IMR-90 (cell line): ENCODE results near the gene SUGCT. TPM values are rescaled to one million over a fixed set of nuclear protein-coding genes. Genes with fewer than 3 reads are reported as not detected.

Experiments used
- ATAC-seq: fragments of 200-7000 bp; cut with Tn5 transposase; 2 replicates; pipeline ENCODE4 v1.9.1; 2020; ENCODE audit warnings: low read depth, mild to moderate bottlenecking, moderate library complexity
- BruUV-seq: library from RNA; stranded (reverse); fragments of 400-500 nt; replicated peaks from 2 replicates; lab custom pipeline; 2021; lab: Mats Ljungman, UMichigan
- CTCF ChIA-PET: fragments of 300-600 bp; formaldehyde crosslinking; extraction: SDS; loops from one replicate; lab custom pipeline; 2021; ENCODE audit warnings: antibody characterized with exemption; lab: Yijun Ruan, JAX
- POLR2A ChIA-PET: fragments of 300-600 bp; sonication (Branson Sonifier 250); formaldehyde crosslinking; loops from one replicate; lab custom pipeline; 2022; ENCODE audit warnings: antibody characterized with exemption; ENCODE audit not compliant: unreplicated experiment; lab: Charles Lee
- DNase-seq: peaks from one replicate; pipeline ENCODE4 v3.0.0; 2013
- H2AFZ ChIP-seq: replicated peaks from 2 replicates; pipeline ENCODE3; 2013; ENCODE audit warnings: low read length, mild to moderate bottlenecking; ENCODE audit not compliant: poor library complexity
- H2AK5ac ChIP-seq: 2 replicates; pipeline ENCODE4 v1.6.1; 2013; ENCODE audit warnings: low read depth, low read length, inconsistent platforms
- H2AK9ac ChIP-seq: replicated peaks from 2 replicates; pipeline ENCODE3; 2013; ENCODE audit warnings: mild to moderate bottlenecking, low read depth, low read length, moderate library complexity; ENCODE audit not compliant: poor library complexity
- H2BK120ac ChIP-seq: 2 replicates; pipeline ENCODE4 v1.6.1; 2013; ENCODE audit warnings: low read depth, low read length, inconsistent platforms
- H2BK15ac ChIP-seq: 3 replicates; pipeline ENCODE4 v1.6.1; 2013; ENCODE audit warnings: low read depth, low read length, inconsistent platforms
- H2BK20ac ChIP-seq: 2 replicates; pipeline ENCODE4 v1.6.1; 2013; ENCODE audit warnings: low read depth, mild to moderate bottlenecking, inconsistent platforms, low read length, moderate library complexity
- H2BK5ac ChIP-seq: 2 replicates; pipeline ENCODE4 v1.6.1; 2013; ENCODE audit warnings: mild to moderate bottlenecking, low read depth, low read length, inconsistent platforms; ENCODE audit not compliant: poor library complexity, severe bottlenecking
- H3K14ac ChIP-seq: replicated peaks from 2 replicates; pipeline ENCODE4 v1.6.1; 2013; ENCODE audit warnings: low read depth, low read length, inconsistent platforms
- H3K18ac ChIP-seq: 2 replicates; pipeline ENCODE4 v1.6.1; 2013; ENCODE audit warnings: low read depth, low read length, control low read depth
- H3K23ac ChIP-seq: 2 replicates; pipeline ENCODE4 v1.6.1; 2013; ENCODE audit warnings: low read depth, low read length, inconsistent platforms
- H3K27ac ChIP-seq: 2 replicates; pipeline ENCODE4 v1.5.1; 2013; ENCODE audit warnings: mild to moderate bottlenecking, control low read depth, low read length; ENCODE audit not compliant: insufficient read depth
- H3K27me3 ChIP-seq: 2 replicates; pipeline ENCODE4 v1.6.1; 2013; ENCODE audit warnings: low read length; ENCODE audit not compliant: control insufficient read depth, insufficient read depth
- H3K36me3 ChIP-seq: 2 replicates; pipeline ENCODE4 v1.6.1; 2013; ENCODE audit warnings: low read length, mixed read lengths; ENCODE audit not compliant: control insufficient read depth, insufficient read depth
- H3K4ac ChIP-seq: 2 replicates; pipeline ENCODE4 v1.6.1; 2013; ENCODE audit warnings: low read depth, low read length, inconsistent platforms
- H3K4me1 ChIP-seq: 2 replicates; pipeline ENCODE4 v1.6.1; 2013; ENCODE audit warnings: low read length, mixed read lengths; ENCODE audit not compliant: control insufficient read depth, insufficient read depth
- H3K4me2 ChIP-seq: 2 replicates; pipeline ENCODE4 v1.6.1; 2013; ENCODE audit warnings: low read depth, mild to moderate bottlenecking, control low read depth, low read length, moderate library complexity
- H3K4me3 ChIP-seq: 2 replicates; pipeline ENCODE4 v1.5.1; 2013; ENCODE audit warnings: low read depth, mild to moderate bottlenecking, control low read depth, low read length, moderate library complexity; ENCODE audit not compliant: insufficient read depth
- H3K56ac ChIP-seq: 2 replicates; pipeline ENCODE4 v1.6.1; 2013; ENCODE audit warnings: low read length, inconsistent platforms; ENCODE audit not compliant: insufficient read depth; ENCODE audit errors: extremely low read depth
- H3K79me1 ChIP-seq, 2 experiments: 2 replicates each; pipeline ENCODE4 v1.6.1; 2013; ENCODE audit warnings: low read length in 2 of 2, inconsistent platforms in 1 of 2, low read depth in 1 of 2
- H3K9ac ChIP-seq: 2 replicates; pipeline ENCODE4 v1.6.1; 2013; ENCODE audit warnings: low read depth, low read length, control low read depth
- H3K9me1 ChIP-seq: 2 replicates; pipeline ENCODE4 v1.6.1; 2013; ENCODE audit warnings: low read length, inconsistent platforms; ENCODE audit not compliant: insufficient read depth
- H3K9me3 ChIP-seq: 2 replicates; pipeline ENCODE4 v1.6.1; 2013; ENCODE audit warnings: low read length; ENCODE audit not compliant: control insufficient read depth, insufficient read depth
- H4K20me1 ChIP-seq: 2 replicates; pipeline ENCODE4 v1.6.1; 2013; ENCODE audit warnings: low read length, inconsistent platforms; ENCODE audit not compliant: insufficient read depth
- H4K5ac ChIP-seq: 2 replicates; pipeline ENCODE4 v1.6.1; 2013; ENCODE audit warnings: mild to moderate bottlenecking, low read depth, low read length, control low read depth
- H4K8ac ChIP-seq, 2 experiments: 2 replicates each; pipeline ENCODE4 v1.6.1; 2013; ENCODE audit warnings: low read depth in 2 of 2, low read length in 2 of 2, control low read depth in 1 of 2, inconsistent platforms in 1 of 2
- H4K91ac ChIP-seq: 2 replicates; pipeline ENCODE4 v1.6.1; 2013; ENCODE audit warnings: low read depth, low read length, inconsistent platforms; ENCODE audit not compliant: insufficient read depth
- CEBPB ChIP-seq: IDR thresholded peaks from 2 replicates; pipeline ENCODE4 v1.6.1; 2012; ENCODE audit warnings: low read depth, low read length, improper control_type of control experiment
- CHD1 ChIP-seq: IDR thresholded peaks from 2 replicates; pipeline ENCODE4 v1.6.1; 2012; ENCODE audit warnings: low read depth, low read length, improper control_type of control experiment
- ELK1 ChIP-seq: fragments of 150-350 bp; IDR thresholded peaks from 2 replicates; pipeline ENCODE4 v1.6.1; 2016; ENCODE audit warnings: low read depth, mild to moderate bottlenecking, low read length, moderate library complexity, borderline replicate concordance
- NFE2L2 ChIP-seq: fragments of 150-350 bp; IDR thresholded peaks from 2 replicates; pipeline ENCODE4 v1.6.1; 2016; ENCODE audit warnings: low read depth, mild to moderate bottlenecking, low read length
- POLR2A ChIP-seq: IDR thresholded peaks from 2 replicates; pipeline ENCODE4 v1.6.1; 2012; ENCODE audit warnings: mild to moderate bottlenecking, low read depth, low read length
- RAD21 ChIP-seq: IDR thresholded peaks from 2 replicates; pipeline ENCODE4 v1.6.1; 2012; ENCODE audit warnings: low read length, improper control_type of control experiment
- RCOR1 ChIP-seq: IDR thresholded peaks from 2 replicates; pipeline ENCODE4 v1.6.1; 2012; ENCODE audit warnings: mild to moderate bottlenecking, low read length, improper control_type of control experiment; ENCODE audit not compliant: insufficient replicate concordance
- WGBS, 2 experiments: methylation state at CpG; one replicate each; pipeline versions ENCODE4 v1.1.5 to v1.1.7; 2013; ENCODE audit warnings: missing lambda C conversion rate in 2 of 2; ENCODE audit not compliant: insufficient read length in 1 of 2; ENCODE audit errors: extremely low coverage in 2 of 2; 5-methylcytosine and 5-hydroxymethylcytosine counted together
- dilution Hi-C: fragments of 300-500 bp; cut with HindIII; formaldehyde crosslinking; loops from one replicate; pipeline ENCODE4 v1.14.3; 2018; ENCODE audit warnings: low sequenced_read_pairs; ENCODE audit not compliant: unreplicated experiment
- in situ Hi-C: fragments of 300-500 bp; cut with MboI; formaldehyde crosslinking; loops from 3 replicates; pipeline ENCODE4 v1.14.3; 2019; ENCODE audit warnings: low sequenced_read_pairs, inconsistent platforms, mixed read lengths
- intact Hi-C: fragments of 100-400 bp; cut with micrococcal nuclease; formaldehyde crosslinking; loops from 2 replicates; pipeline ENCODE4 v1.10.0; 2022
- polyA plus RNA-seq, 3 experiments: library from polyadenylated mRNA; depleted of rRNA; stranded (reverse); fragments of >200 nt; gene quantifications; 2 replicates each; pipeline ENCODE4 v1.2.3, GENCODE V29; 2012; ENCODE audit warnings: low replicate concordance in 1 of 3
- total RNA-seq: library from RNA; depleted of rRNA; stranded (reverse); fragments of >200 nt; gene quantifications from 2 replicates; pipeline ENCODE4 v1.2.3, GENCODE V29; 2012
- TF ChIP-seq, protein P1 (sequence below): fragments of 150-350 bp; IDR thresholded peaks from 2 replicates; pipeline ENCODE4 v1.6.1; 2017; ENCODE audit warnings: mild to moderate bottlenecking, antibody characterized with exemption, low read length, low read depth

SUGCT gene
- total and polyA plus RNA-seq, 2 of the 4 experiments (the other 2 are of a cell fraction): 5.9 to 8.3 TPM

GRCh38 chr7:40706829-40707228 lies 572.0 kb downstream of the SUGCT start:
- H3K27ac ChIP-seq: no peak overlapping the region
- H3K27me3 ChIP-seq: no peaks in the 10 kb centered on the region
- ChIA-PET CTCF (interaction anchor here (0.6 to 1.0 kb wide), 4 partner anchors 9 to 1979 kb away, joined by 3 to 5 read pairs (median 4); no protein-coding TSS in a partner anchor), POLR2A (no interaction called here)
- no peak overlapping the region for H3K56ac ChIP-seq
- H3K4me1 ChIP-seq: no peaks in the 10 kb centered on the region
- no peak overlapping the region for H2BK15ac ChIP-seq
- DNase-seq (no peak), ATAC-seq (no peak)
- no peak overlapping the region for H2BK120ac ChIP-seq
- no peak overlapping the region for H3K4me3 ChIP-seq
- H3K9me1 ChIP-seq: no peaks in the 10 kb centered on the region; the same call in 1 of the 2 replicates
- WGBS, 2 experiments: no CpG with 5 or more reads among the region's 3 CpGs
- no peak overlapping the region for H3K18ac ChIP-seq
- no peak overlapping the region for H3K4ac ChIP-seq
- H3K36me3 ChIP-seq: no peaks in the 10 kb centered on the region
- no peak overlapping the region for H3K14ac ChIP-seq
- H2AK9ac ChIP-seq: no peak overlapping the region
- H4K91ac ChIP-seq: no peak overlapping the region
- H3K23ac ChIP-seq: no peak overlapping the region
- H3K9me3 ChIP-seq: no peaks in the 10 kb centered on the region
- dilution Hi-C loops: no loop called here
- no peak overlapping the region for H4K5ac ChIP-seq
- no peak overlapping the region for H2AFZ ChIP-seq
- H4K8ac ChIP-seq: no peak overlapping the region
- TF ChIP-seq CHD1: no peak
- TF ChIP-seq RCOR1: no peak
- TF ChIP-seq RAD21: no peak
- no peak for TF ChIP-seq NFE2L2
- no peak for TF ChIP-seq CEBPB
- no peak for TF ChIP-seq POLR2A
- TF ChIP-seq, protein P1, sequence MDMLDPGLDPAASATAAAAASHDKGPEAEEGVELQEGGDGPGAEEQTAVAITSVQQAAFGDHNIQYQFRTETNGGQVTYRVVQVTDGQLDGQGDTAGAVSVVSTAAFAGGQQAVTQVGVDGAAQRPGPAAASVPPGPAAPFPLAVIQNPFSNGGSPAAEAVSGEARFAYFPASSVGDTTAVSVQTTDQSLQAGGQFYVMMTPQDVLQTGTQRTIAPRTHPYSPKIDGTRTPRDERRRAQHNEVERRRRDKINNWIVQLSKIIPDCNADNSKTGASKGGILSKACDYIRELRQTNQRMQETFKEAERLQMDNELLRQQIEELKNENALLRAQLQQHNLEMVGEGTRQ: no peak
- no peak for TF ChIP-seq ELK1
- in situ Hi-C loops: no loop called here
- H3K79me1 ChIP-seq: no peaks in the 10 kb centered on the region
- H2BK5ac ChIP-seq: no peak overlapping the region
- no peak overlapping the region for H2AK5ac ChIP-seq
- intact Hi-C loops: no loop called here
- no TSS peak for BruUV-seq
- no peak overlapping the region for H2BK20ac ChIP-seq
- no peak overlapping the region for H3K4me2 ChIP-seq
- H4K20me1 ChIP-seq: no peaks in the 10 kb centered on the region
- H3K9ac ChIP-seq: no peak overlapping the region
